ENCODE results near the gene SMYD3. TPM values are rescaled to one million over a fixed set of nuclear protein-coding genes. Genes with fewer than 3 reads are reported as not detected.

SMYD3 gene
- total and polyA plus RNA-seq, 2 donors (not counting 1 experiment from before 2014, with no cell fraction given), result 9.7 to 37.2 TPM

GRCh38 chr1:246077476-246077875 lies 429.6 kb downstream of the SMYD3 start:
- Mint-ChIP-seq H3K4me1 (no peaks in the 10 kb centered on the region), H3K27ac (no peak overlapping the region), H3K27me3 (no peaks in the 10 kb centered on the region), H3K4me3 (no peak overlapping the region), H3K9me3 (ENCODE audit: insufficient read depth) (peaks cover 5% of the 10 kb centered on the region)
- Histone ChIP-seq H3K27ac (ENCODE audit: low read length in 2 of 2) (no peak overlapping the region), H3K36me3 (replicated peaks in 1 of 2; ENCODE audit: control extremely low read depth in 1 of 2, control insufficient read depth in 1 of 2, extremely low read depth in 1 of 2, insufficient read depth in 2 of 2, low read length in 1 of 2) (peaks cover 0 to 3% of the 10 kb centered on the region in 2 experiments), H3K4me2 (replicated peaks; ENCODE audit: low read depth, low read length, poor library complexity, severe bottlenecking) (no peak overlapping the region), H3K79me2 (ENCODE audit: control insufficient read depth, insufficient read depth, low read length) (no peaks in the 10 kb centered on the region), H3K4me1 (ENCODE audit: control insufficient read depth in 2 of 2, insufficient read depth in 2 of 2, low read length in 2 of 2) (no peaks in the 10 kb centered on the region), H3K9ac (ENCODE audit: low read length) (no peak overlapping the region), H4K20me1 (ENCODE audit: control insufficient read depth, insufficient read depth, low read length, poor library complexity, severe bottlenecking) (no peaks in the 10 kb centered on the region), H3K4me3 (ENCODE audit: control extremely low read depth in 1 of 5, extremely low read depth in 1 of 5, insufficient read depth in 1 of 5, low read depth in 2 of 5, low read length in 4 of 5) (no peak overlapping the region), H3K27me3 (replicated peaks in 1 of 4; ENCODE audit: control extremely low read depth in 1 of 4, control insufficient read depth in 3 of 4, insufficient read depth in 4 of 4, low read length in 3 of 4) (no peaks in the 10 kb centered on the region), H2AFZ (ENCODE audit: insufficient read depth, low read depth, low read length, poor library complexity, severe bottlenecking) (no peak overlapping the region), H3K9me3 (ENCODE audit: control extremely low read depth in 1 of 3, control insufficient read depth in 2 of 3, insufficient read depth in 1 of 3, low read length in 2 of 3) (peaks cover 0 to 6% (median 0%) of the 10 kb centered on the region in 3 donors)
- intact Hi-C loops (cut with micrococcal nuclease), result no loop called here
- TF ChIP-seq EZH2 (IDR thresholded peaks at IDR 0.05; ENCODE audit: borderline replicate concordance, insufficient read depth, low read depth, low read length, poor library complexity, severe bottlenecking) (no peak), CTCF (IDR thresholded peaks at IDR 0.05) (no peak)
- no CpG with 5 or more reads among the region's 1 CpG for WGBS (ENCODE audit: insufficient coverage)
- no peak for ATAC-seq (ENCODE audit: low read depth)
- DNase-seq, result no peak
- CTCF ChIA-PET, result no interaction called here
- POLR2A ChIA-PET, result no interaction called here

GRCh38 chr1:246074421-246074820 lies 432.7 kb downstream of the SMYD3 start:
- H3K4me3 ChIP-seq (ENCODE audit: control extremely low read depth in 1 of 5, extremely low read depth in 1 of 5, insufficient read depth in 1 of 5, low read depth in 2 of 5, low read length in 4 of 5), result no peak overlapping the region
- no peak for ATAC-seq (ENCODE audit: low read depth)
- no peak for DNase-seq
- H3K4me2 ChIP-seq (replicated peaks; ENCODE audit: low read depth, low read length, poor library complexity, severe bottlenecking), result no peak overlapping the region
- ChIA-PET CTCF (no interaction called here), POLR2A (no interaction called here)
- no peak overlapping the region for H3K27ac ChIP-seq (ENCODE audit: low read length in 2 of 2)
- H2AFZ ChIP-seq (ENCODE audit: insufficient read depth, low read depth, low read length, poor library complexity, severe bottlenecking), result no peak overlapping the region
- intact Hi-C loops (cut with micrococcal nuclease), result no loop called here
- H3K9me3 ChIP-seq (ENCODE audit: control extremely low read depth in 1 of 3, control insufficient read depth in 2 of 3, insufficient read depth in 1 of 3, low read length in 2 of 3), result no peaks in the 10 kb centered on the region
- no peaks in the 10 kb centered on the region for H3K36me3 ChIP-seq (replicated peaks in 1 of 2; ENCODE audit: control extremely low read depth in 1 of 2, control insufficient read depth in 1 of 2, extremely low read depth in 1 of 2, insufficient read depth in 2 of 2, low read length in 1 of 2)
- Mint-ChIP-seq H3K9me3 (ENCODE audit: insufficient read depth) (peaks cover 5% of the 10 kb centered on the region), H3K4me3 (no peak overlapping the region), H3K4me1 (no peaks in the 10 kb centered on the region), H3K27me3 (no peaks in the 10 kb centered on the region), H3K27ac (no peak overlapping the region)
- WGBS (ENCODE audit: insufficient coverage), result 100% methylated on average over 1 of the region's 2 CpGs
- TF ChIP-seq CTCF (IDR thresholded peaks at IDR 0.05) (no peak), EZH2 (IDR thresholded peaks at IDR 0.05; ENCODE audit: borderline replicate concordance, insufficient read depth, low read depth, low read length, poor library complexity, severe bottlenecking) (no peak)
- no peaks in the 10 kb centered on the region for H3K79me2 ChIP-seq (ENCODE audit: control insufficient read depth, insufficient read depth, low read length)
- H3K27me3 ChIP-seq (replicated peaks in 1 of 4; ENCODE audit: control extremely low read depth in 1 of 4, control insufficient read depth in 3 of 4, insufficient read depth in 4 of 4, low read length in 3 of 4), result no peaks in the 10 kb centered on the region
- H3K9ac ChIP-seq (ENCODE audit: low read length), result no peak overlapping the region
- no peaks in the 10 kb centered on the region for H3K4me1 ChIP-seq (ENCODE audit: control insufficient read depth in 2 of 2, insufficient read depth in 2 of 2, low read length in 2 of 2)
- H4K20me1 ChIP-seq (ENCODE audit: control insufficient read depth, insufficient read depth, low read length, poor library complexity, severe bottlenecking), result no peaks in the 10 kb centered on the region
